ENCODE measurements around the gene FLNB.

Gene FLNB

GRCh38 chr3:58144478-58145325 is 136.5 kb downstream of the FLNB start:
- peak in 1 of 2 experiments; percentile 48 for DNase-seq (ENCODE audit: low read depth in 1 of 2, low spot score in 1 of 2)
- in situ Hi-C loops (cut with HindIII; ENCODE audit: low pct_unique_long_range_greater_than_20kb, low sequenced_read_pairs) = no loop called here
- TF ChIP-seq JUND (IDR thresholded peaks at IDR 0.05; ENCODE audit: low read depth) = no peak

- in situ Hi-C loops (cut with HindIII; ENCODE audit: low pct_unique_long_range_greater_than_20kb, low sequenced_read_pairs) = no loop called here
- TF ChIP-seq JUND (IDR thresholded peaks at IDR 0.05; ENCODE audit: low read depth) = no peak
- no peak for DNase-seq (ENCODE audit: low read depth in 1 of 2, low spot score in 1 of 2)
Observed at GRCh38 chr3:58148049-58148448, 139.8 kb downstream of the FLNB start.

DNA sequence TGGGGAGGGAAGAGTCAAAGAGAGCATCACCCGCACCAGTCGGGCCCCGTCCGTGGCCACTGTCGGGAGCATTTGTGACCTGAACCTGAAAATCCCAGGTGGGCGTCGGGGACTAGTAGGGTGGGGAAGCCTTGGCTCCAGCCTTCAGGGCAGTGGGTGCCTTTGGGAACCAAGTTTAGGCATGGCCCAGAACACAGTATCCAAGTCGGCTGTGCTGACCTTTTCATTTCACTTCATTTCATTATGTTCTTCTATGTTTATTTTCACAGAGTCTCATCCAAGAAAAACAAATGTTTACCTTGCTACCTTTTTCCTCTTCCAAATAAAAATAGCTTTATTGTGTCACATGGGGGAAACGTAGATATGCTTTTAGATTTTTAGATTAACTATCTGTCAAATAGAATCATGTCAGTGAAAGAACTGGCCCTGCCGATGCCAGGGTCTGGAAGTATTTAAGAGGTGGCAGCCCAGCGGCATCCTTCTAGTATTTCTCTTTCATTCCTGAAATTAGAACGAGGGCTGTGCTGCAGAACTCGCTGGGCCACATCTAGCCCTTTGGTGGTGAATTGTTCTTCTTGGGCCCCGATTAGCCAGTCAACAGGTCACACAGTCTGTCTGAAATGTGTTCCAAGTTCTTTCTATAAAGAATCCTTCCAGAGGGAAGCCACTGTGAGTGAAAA is 142.0 kb downstream of the FLNB start:
- no peak for TF ChIP-seq JUND (IDR thresholded peaks at IDR 0.05; ENCODE audit: low read depth)
- in situ Hi-C loops (cut with HindIII; ENCODE audit: low pct_unique_long_range_greater_than_20kb, low sequenced_read_pairs) = no loop called here
- peak in 1 of 2 experiments; percentile 50 for DNase-seq (ENCODE audit: low read depth in 1 of 2, low spot score in 1 of 2)

GRCh38 chr3:58150810-58151199 is 142.6 kb downstream of the FLNB start:
- TF ChIP-seq JUND (IDR thresholded peaks at IDR 0.05; ENCODE audit: low read depth) = no peak
- in situ Hi-C loops (cut with HindIII; ENCODE audit: low pct_unique_long_range_greater_than_20kb, low sequenced_read_pairs) = no loop called here
- peak in 1 of 2 experiments; percentile 66 for DNase-seq (ENCODE audit: low read depth in 1 of 2, low spot score in 1 of 2)

- no peak for TF ChIP-seq JUND (IDR thresholded peaks at IDR 0.05; ENCODE audit: low read depth)
- no peak for DNase-seq (ENCODE audit: low read depth in 1 of 2, low spot score in 1 of 2)
- in situ Hi-C loops (cut with HindIII; ENCODE audit: low pct_unique_long_range_greater_than_20kb, low sequenced_read_pairs) = no loop called here
Observed at GRCh38 chr3:58151637-58152036, 143.4 kb downstream of the FLNB start.

GRCh38 chr3:58152225-58153015 is 144.2 kb downstream of the FLNB start:
- TF ChIP-seq JUND (IDR thresholded peaks at IDR 0.05; ENCODE audit: low read depth) = no peak
- in situ Hi-C loops (cut with HindIII; ENCODE audit: low pct_unique_long_range_greater_than_20kb, low sequenced_read_pairs) = no loop called here
- DNase-seq (ENCODE audit: low read depth in 1 of 2, low spot score in 1 of 2) = no peak

GRCh38 chr3:58153371-58153770 is 145.1 kb downstream of the FLNB start:
- no peak for DNase-seq (ENCODE audit: low read depth in 1 of 2, low spot score in 1 of 2)
- TF ChIP-seq JUND (IDR thresholded peaks at IDR 0.05; ENCODE audit: low read depth) = no peak
- in situ Hi-C loops (cut with HindIII; ENCODE audit: low pct_unique_long_range_greater_than_20kb, low sequenced_read_pairs) = no loop called here

DNA sequence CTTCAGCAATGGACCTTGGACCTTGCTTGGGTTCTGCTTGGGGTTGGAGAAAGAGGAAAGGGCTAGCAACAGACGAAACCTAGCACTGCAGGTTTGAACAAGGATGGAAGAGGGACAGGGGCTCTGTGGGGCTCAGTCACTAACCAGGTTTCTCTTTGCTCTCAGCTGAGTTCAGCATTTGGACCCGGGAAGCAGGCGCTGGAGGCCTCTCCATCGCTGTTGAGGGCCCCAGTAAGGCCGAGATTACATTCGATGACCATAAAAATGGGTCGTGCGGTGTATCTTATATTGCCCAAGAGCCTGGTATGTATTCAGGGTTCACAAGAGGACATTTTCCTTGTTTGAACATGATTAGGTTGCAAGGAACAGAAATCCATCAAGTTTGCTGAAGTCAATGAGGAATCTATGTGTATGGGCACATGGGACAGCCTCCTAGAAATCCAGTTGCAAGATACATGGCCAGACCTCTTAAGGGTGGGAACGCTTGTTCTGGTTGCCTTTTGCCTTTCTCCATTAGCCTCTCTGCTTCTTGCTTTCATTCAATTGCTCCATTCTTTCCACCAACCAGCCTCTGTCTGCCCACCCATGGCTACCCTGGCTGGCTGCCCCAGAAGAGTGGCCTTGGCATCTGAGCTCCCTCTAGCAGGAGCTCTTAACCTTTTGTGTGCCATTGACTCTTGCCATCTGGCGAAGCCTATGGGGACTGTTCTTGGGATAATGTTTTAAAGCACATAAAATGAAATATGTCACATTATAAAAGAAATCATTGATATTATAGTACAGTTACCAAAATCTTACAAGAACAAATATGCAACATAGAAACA is 146.6 kb downstream of the FLNB start:
- DNase-seq (ENCODE audit: low read depth in 1 of 2, low spot score in 1 of 2) = no peak
- TF ChIP-seq JUND (IDR thresholded peaks at IDR 0.05; ENCODE audit: low read depth) = no peak
- in situ Hi-C loops (cut with HindIII; ENCODE audit: low pct_unique_long_range_greater_than_20kb, low sequenced_read_pairs) = no loop called here

DNA sequence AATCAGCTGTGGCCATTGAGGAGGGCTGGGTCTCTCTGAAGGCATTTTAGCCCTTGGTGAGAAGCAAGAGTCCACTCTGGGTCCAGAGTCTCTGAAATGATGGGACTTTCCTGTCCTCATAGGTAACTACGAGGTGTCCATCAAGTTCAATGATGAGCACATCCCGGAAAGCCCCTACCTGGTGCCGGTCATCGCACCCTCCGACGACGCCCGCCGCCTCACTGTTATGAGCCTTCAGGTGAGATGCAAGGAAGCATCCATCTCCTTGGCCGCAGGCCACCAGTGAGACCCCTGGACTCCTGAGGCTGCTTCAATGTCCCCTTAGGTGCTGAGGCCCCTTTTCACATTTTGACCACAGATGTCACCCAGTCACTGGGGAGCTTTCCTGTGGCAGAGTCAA is 147.6 kb downstream of the FLNB start:
- TF ChIP-seq JUND (IDR thresholded peaks at IDR 0.05; ENCODE audit: low read depth) = no peak
- no peak for DNase-seq (ENCODE audit: low read depth in 1 of 2, low spot score in 1 of 2)
- in situ Hi-C loops (cut with HindIII; ENCODE audit: low pct_unique_long_range_greater_than_20kb, low sequenced_read_pairs) = no loop called here

- DNase-seq (ENCODE audit: low read depth in 1 of 2, low spot score in 1 of 2) = no peak
- in situ Hi-C loops (cut with HindIII; ENCODE audit: low pct_unique_long_range_greater_than_20kb, low sequenced_read_pairs) = no loop called here
- TF ChIP-seq JUND (IDR thresholded peaks at IDR 0.05; ENCODE audit: low read depth) = no peak
Observed at GRCh38 chr3:58157700-58158099, 149.5 kb downstream of the FLNB start.

DNA sequence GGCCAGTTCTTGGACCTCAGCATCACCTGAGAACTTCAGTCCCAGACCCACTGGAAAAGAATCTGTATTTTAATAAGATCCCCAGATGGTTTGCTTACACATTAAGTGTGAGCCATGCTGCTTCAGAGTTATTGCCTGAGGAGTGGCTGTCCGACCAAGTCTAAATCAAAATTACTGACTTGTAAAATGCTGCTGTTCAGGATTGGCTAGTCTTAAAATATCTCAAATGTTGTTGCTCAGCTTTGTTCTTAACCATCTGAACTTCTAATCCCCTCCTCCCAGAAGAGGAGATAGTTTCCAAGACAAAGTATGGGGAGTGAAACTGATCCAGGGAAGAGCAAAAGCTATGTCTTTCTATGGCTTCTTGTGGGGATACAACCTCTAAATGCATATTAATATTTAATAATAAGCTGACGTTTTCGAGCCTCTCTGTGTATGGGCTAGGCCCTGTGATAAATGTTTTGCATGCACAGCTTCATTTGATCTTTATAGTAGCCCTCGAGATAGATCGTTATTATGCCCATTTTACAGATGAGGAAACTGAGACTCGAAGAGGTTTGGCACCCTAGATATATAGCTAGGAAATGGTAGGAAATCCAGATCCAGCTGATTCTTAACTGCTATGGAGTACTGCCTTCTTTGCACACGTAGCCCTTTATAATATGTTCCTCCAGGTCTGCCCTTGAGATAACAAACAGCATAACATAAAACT is 150.4 kb downstream of the FLNB start:
- in situ Hi-C loops (cut with HindIII; ENCODE audit: low pct_unique_long_range_greater_than_20kb, low sequenced_read_pairs) = no loop called here

More for the DNA sequence above, 150.4 kb downstream of the FLNB start:
- DNase-seq (ENCODE audit: low read depth in 1 of 2, low spot score in 1 of 2) = no peak
- no peak for TF ChIP-seq JUND (IDR thresholded peaks at IDR 0.05; ENCODE audit: low read depth)
